Stimulated activated CD8-positive, alpha-beta memory T cell treated with anti-CD3 and anti-CD28 coated beads, Interleukin-2, amount 100 ng/mL, for 48 hours (primary cell): Measurements from ENCODE around the gene RIMS4.
"Not testable (repeated sequence)": the region's sequence is repeated elsewhere in the genome, so short reads cannot be mapped to it uniquely, and the experiment has no call there.

Source experiments
- DNase-seq, 2 donors: peaks; one replicate each; pipeline ENCODE4 v3.0.0-alpha.2; 2020; ENCODE audit warnings: low read depth in 2 of 2

The RIMS4 gene

GRCh38 chr20:44830523-44830922 is 20.2 kb upstream of the RIMS4 start:
- DNase-seq, result no peak

- DNase-seq, result no peak
These were observed 19.3 kb upstream of the RIMS4 start for GRCh38 chr20:44829688-44830087.

DNA sequence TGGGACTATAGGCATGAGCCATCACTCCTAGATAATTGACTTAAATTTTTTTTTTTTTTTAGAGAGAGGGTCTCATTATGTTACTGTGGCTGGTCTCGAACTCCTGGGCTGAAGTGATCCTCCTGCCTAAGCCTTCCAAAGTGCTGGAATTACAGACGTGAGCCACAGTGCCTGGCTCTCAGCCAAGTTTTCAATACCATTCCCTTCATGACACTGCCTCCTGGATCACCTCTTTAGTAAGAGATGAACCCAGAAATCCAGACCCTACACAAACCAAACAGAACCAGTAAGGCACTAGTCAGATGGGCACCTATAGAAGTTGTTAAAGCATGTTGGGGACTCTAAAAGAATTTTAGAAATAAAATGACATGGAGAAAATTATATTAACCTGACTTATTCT is 18.3 kb upstream of the RIMS4 start:
- DNase-seq, result no peak

GRCh38 chr20:44827401-44827800 is 17.1 kb upstream of the RIMS4 start:
- no peak for DNase-seq

DNA sequence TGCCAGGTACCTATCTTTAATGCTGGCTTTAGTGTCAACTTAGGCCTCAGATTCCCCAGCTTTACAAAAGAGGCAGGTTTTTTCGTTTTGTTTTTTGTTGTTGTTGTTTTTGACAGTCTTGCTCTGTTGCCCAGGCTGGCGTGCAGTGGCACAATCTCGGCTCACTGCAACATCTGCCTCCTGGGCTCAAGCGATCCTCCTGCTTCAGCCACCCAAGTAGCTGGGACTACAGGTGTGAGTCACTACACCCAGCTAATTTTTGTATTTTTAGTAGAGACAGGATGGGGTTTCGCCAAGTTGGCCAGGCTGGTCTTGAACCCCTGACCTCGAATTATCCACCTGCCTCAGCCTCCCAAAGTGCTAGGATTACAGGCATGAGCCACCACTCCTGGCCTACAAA is 11.2 kb upstream of the RIMS4 start:
- not testable (repeated sequence) for DNase-seq

DNA sequence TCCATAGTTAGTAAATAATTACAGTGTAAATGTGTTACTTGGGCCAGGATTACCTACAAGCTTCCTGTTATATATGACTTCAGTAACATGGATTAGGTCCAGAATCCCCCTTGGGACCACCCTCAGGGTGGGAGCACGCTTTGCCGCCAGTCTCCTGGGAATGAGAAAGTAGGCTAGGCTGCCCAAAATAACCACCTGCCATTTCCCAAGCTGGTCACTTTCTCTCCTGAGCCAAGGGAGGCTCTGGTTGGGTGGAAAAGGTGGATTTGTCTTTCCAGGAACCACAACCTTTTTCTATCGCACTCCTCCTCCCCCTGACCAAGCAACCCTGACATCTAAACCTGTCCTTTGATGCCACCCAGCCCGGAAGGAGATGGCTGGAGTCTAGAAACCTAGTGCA is 9.6 kb upstream of the RIMS4 start:
- no peak for DNase-seq

GRCh38 chr20:44817143-44817910 is 7.0 kb upstream of the RIMS4 start:
- no peak for DNase-seq

GRCh38 chr20:44814937-44815336 is 4.6 kb upstream of the RIMS4 start:
- DNase-seq, result no peak

DNA sequence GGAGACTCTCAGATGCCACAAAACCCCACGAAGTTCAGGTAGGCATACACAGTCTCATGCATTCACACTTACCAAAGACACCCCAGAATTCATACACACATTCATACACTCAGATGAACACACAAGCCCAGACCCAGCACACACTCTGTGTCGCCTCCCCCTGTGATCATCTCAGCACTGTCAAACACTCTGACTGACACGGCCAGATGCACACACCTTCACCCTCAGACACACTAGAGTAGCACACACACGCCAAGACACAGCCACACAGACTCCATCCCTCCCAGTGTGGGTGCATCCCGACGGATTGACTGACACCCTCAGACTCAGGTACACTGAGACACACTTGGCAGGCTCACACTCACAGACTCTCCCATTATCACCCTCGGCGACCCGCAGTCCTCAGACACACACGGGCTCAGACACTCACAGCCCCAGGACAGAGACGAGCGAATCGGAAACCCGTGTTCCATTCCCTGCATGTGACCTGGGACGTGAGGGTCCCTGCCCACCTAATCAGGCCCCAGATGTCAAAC is 872 bp upstream of the RIMS4 start:
- no peak for DNase-seq

- DNase-seq, result no peak
These were observed 320 bp downstream of the RIMS4 start for GRCh38 chr20:44810061-44810390.

- DNase-seq, result no peak
These were observed 826 bp downstream of the RIMS4 start for GRCh38 chr20:44809380-44810060.

DNA sequence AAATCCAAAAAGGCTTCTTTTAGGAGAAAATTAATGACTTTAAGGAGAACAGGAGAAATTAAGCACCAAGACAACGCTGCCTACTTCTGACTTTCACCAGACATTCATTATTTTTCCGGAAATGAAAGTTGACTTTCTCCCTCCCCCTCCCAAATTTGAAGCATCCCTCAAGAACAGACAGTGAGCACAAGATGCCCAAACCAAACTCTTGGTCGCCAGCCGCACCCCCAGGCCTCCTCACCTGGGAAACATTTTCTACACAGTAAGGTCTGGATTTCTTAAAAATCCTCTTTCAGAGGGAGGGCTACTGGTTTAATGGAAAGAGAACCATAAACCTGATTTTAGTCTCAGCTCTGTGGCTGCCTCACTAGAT is 2.7 kb downstream of the RIMS4 start:
- DNase-seq, result no peak

DNA sequence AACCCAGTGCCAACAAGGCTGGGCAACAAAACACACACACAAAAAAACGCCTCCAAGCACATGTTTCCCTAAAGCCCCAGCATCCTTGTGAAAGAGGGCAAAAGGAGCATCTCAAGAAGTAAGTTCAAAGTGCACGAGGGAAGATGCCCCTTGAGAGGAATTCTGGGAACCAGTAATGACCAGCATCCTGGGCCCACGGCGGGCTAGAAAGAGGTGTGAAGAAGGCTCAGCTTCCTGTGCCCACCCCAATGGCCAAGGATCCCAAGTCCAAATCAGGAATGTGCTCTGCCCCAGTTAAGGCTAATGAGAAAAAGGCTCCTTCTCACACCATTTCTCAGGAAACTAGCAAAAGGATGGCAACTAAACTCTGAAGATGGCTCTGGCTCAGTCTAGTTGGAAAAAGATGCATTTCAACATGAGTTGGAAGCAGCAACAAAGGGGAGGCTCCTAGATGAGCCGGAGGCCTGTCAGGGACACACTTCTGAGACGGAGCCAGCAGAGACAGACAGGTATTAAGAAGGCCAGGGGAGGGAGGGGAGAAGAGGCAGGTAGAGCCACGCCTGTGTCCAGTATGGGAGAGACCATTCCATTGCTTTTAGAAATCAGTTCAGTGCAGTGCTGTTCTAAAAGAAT is 3.2 kb downstream of the RIMS4 start:
- no peak for DNase-seq

- no peak for DNase-seq
These were observed 4.2 kb downstream of the RIMS4 start for GRCh38 chr20:44805979-44806620.

GRCh38 chr20:44805335-44805978 is 4.9 kb downstream of the RIMS4 start:
- no peak for DNase-seq

DNA sequence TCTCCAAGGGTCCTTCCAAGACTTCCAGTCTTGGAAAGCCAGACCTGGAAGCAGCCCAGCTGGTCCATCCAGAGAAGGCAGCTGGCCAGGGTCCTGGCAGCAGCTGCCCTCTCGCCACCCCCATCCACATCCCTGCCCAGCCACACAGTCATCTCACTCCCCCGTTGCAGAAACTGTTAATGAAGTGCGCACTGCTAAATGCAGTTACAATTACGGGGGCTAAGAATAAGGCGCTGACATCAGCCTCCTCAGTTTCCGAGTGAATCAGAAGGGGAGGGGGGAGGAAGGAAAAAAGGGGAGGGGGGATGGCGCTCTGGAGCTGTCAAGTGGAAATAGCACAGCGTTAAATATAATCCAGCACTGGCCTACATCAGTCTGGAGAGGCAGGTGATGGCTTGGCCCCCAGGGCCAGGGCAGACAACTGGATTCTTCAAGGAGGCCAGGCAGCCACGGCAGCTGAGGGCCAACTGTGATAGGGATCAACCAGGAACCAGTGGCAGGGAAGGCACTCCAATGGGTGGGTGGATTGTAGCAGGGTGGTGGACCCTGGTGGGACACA is 6.9 kb downstream of the RIMS4 start:
- DNase-seq, result no peak

DNA sequence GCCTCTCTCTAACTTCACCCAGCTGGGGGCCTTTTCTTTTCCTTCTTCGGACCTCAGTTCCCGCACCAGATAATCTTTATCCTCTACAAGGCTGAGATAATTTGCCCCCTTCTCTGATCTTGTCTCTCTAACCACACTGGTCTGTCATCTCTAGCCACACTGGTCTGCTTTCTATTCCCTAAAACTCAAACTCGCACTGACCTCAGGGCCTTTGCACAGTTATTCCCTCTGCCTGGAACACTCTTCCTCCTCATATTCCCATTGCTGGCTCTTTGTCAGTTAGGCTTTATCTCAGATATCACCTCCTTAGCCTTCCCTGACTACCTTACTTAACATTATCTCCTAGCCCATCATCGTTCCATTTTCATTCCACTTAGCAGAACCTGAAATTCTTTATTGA is 7.6 kb downstream of the RIMS4 start:
- no peak for DNase-seq

DNA sequence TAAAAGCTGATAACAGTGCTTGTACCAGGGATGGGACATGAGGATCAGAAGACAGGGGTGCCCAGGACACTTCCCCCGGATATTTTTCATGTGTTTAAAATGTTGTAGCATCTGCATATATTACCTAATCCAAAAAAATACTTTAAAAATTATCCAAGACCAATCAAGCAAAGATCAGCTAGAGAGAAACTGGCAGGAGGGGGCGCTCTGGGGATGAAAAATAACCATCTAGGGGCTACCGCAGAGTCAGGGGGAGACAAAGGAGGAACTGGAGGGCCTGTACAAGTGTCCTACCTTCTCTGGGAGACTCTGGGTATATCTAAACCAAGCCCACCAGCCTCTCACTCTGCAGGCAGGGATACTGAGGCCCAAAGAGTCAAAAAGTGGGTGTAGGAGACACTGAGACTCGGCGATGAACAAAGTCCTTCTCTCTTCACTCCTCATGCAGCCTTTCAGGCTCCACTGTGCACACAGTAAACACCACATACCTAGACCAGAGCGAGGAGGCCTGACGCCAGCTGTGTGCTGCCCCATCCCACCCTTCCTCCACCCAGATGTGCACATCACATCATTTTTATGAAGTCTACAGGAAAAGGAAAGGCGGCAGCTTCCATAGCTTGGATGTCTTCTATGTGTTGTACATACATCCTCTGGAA is 9.8 kb downstream of the RIMS4 start:
- no peak for DNase-seq

DNA sequence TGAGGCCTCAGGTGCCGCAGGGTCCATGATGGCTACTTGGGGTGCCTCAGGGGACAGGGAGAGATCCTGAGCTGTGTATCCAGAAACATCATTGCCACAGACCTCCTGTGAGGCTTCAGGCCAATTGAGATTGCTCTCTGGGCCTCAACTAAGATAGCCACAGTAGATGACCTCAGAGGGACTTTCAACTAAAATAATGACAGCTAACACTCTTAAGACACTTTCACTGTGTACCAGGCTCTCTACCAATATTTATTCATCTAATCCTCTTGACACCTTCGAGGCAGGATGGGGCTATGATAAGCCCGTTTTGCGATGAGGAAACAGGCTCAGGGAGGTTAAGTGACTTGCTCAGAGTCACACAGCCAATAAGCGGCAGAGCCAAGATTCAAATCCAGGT is 10.7 kb downstream of the RIMS4 start:
- no peak for DNase-seq

DNA sequence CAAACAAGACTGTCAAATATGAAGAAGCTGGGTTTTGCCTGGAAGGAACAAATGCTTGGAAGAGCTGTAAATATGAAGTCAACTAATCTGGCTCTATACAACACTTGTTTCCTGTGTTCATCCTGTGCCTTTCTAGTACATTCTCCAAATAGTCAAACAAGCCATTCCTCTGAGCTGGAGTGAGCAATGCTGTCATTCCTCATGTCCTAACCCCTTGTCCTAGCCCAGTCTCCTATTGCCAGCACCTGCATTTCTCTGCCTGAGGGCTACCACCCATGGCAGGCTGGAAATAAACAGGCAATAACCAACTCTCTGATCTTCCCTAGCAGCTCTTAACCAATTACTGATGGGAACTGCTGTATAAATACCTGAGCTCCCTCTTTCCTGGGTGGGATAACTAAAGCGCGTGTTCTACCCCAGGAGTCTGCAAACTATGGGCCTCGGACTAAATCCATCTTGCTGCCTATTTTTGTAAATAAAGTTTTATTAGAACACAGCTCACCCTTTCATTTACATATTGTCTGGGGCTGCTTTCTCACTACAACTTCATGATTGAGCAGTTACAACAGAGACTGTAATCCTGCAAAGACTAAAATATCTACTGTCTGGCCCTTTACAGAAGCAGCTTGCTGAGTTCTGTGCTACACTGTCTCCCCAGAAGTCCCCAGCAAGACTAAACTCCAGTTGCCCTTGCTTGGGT is 13.4 kb downstream of the RIMS4 start:
- no peak for DNase-seq

DNA sequence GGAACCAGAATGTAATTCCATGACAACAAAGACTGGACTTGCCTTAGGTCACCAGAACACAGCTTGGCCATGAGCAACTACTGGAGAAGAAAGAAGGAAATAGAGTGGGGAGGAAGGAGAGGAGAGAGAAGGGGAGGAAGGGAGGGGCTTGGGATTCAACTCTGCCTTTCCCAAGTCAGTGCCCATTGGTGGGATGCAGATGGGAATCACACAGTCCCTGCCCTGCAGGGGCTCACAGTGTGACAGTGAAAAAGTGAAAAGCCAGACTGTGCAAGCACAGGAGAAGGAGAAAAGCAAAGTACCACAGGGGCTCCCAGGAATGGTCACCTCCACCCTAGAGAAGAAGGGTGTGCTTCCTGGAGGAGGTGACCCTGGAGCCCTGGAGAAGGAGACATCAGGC is 14.0 kb downstream of the RIMS4 start:
- DNase-seq, result no peak
